Hematopoietic multipotent progenitor cell treated with erythropoietin and hydrocortisone succinate and interleukin-3 and kit ligand, for 6 days (in vitro differentiated cells): ENCODE results near the gene SHQ1.
"Not testable (repeated sequence)": the region's sequence is repeated elsewhere in the genome, so short reads cannot be mapped to it uniquely, and the experiment has no call there.

Experiments used
- DNase-seq: peaks from one replicate; pipeline ENCODE4 v3.0.0-alpha.2; 2015

SHQ1 gene

DNA sequence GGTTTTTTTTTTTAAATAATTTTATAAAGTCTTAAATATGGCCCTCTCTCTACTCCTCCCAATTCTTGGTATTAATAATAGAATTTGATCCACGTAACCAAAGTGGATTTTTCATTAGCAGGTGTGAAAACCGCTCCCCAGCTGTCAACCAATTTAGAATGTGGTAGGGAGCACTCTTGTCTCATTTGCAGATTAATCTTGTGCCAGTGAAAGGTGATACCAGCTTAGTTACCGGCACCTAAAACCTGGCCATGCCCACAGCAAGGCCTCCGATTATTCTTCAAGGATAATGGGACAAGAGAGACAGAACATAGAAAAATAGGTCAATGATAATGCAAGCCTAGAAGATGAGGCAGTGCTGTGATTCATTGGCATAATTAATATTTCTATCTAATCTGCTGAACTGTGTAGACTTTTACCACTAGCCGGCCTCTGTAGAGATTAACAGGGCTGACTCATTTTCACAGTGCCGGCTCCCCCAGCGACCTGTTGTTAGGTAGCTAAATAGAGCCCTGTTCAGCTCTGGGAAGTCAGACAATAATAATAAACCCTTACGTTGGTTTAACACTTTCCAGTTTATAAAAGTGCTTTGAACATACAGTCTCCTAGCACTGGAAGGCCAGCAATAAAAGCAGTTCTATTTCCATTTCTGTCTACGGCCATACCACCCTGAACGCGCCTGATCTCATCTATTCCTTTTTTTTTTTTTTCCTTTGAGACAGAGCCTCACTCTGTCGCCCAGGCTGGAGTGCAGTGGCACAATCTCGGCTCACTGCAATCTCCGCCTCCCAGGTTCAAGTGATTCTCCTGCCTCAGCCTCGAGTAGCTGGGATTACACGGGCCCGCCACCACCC is 102.9 kb downstream of the SHQ1 start:
- DNase-seq: no peak

- peak; percentile 79 for DNase-seq
Observed at GRCh38 chr3:72744330-72744729, 103.9 kb downstream of the SHQ1 start.

DNA sequence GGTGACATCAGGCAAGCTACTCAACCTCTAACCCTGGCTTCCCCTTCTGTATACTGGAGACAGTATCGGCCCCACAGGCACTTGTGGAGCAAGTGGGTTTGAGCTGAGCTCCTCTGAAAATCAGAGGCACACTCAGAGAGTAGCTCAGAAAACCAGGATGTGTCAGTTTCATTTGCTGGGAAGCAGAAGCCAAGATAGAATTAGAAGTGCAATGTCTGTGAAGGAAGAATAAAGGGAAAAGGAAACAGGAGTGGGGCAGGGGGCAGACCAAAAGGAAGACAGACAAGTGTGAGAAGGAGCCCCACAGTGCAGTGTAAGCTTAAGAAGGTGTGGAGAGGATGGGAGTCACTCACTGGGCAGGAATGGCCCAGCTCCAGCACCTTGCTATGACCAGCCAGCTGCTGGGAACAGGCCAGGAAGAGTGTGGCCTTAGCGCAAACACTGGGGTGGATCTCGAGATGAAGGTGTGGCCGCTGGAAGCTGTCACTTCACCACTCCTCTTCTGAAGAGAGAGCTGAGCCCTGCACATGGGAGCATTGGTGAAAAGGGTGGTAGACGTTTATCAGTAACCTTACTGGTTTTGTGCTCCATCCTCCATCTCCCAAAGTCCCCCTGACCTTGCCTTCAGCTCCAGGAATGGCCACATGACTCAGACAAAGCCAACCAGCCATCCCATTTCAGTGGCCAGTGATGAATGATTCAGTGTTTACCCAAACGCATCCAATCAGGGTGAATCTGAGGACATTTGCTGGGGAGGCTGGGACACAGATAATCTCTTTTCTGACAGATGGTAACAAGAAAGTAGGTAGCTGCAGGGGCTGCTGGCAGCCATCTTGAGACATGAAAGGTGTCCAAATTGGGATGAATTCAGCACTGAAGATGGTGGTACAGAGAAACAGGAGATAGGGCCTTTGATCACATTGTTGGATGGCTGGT is 108.4 kb downstream of the SHQ1 start:
- DNase-seq: no peak

GRCh38 chr3:72738752-72739530 is 109.3 kb downstream of the SHQ1 start:
- peak; percentile 76 for DNase-seq

DNA sequence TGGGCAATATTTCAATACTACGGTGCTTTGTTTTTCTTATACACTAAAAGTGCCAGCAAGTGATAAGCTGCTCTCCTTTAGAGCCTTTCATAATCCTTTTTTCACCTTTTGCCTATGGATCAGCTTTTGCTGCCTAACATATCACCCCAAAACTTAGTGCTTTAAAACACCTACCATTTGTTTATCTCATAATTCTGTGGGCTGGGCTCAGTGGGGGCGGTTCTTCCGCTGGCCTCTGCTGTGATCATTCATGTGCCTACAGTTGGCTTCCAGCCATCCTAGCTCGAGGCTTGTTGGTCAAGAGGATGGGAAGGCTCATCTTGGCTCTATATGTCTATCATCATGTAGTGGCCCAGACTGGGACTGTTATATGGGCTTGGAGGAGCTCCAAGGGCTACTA is 113.2 kb downstream of the SHQ1 start:
- DNase-seq: not testable (repeated sequence)

DNA sequence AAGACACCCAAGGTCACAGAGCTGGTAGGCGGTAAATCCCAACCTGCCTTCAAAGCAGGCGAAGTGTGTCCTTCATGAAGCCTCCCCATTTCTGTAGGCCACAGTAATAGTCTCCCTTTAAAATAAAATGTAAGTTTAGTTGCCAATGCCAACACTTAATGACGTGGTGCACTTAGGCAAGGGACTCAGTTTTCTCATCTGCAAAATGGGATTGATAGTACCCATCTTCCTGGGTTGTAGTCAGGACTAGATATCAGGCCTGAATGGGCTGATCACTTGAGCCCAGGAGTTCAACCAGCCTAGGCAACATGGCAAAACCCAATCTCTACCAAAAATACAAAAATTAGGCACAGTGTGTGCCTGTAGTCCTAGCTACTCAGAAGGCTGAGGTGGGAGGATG is 114.6 kb downstream of the SHQ1 start:
- DNase-seq: no peak

- DNase-seq: not testable (repeated sequence)
Observed at GRCh38 chr3:72732666-72733345, 115.4 kb downstream of the SHQ1 start.

GRCh38 chr3:72728958-72729467 is 119.2 kb downstream of the SHQ1 start:
- no peak for DNase-seq

- no peak for DNase-seq
Observed at GRCh38 chr3:72728329-72728889, 119.8 kb downstream of the SHQ1 start.

DNA sequence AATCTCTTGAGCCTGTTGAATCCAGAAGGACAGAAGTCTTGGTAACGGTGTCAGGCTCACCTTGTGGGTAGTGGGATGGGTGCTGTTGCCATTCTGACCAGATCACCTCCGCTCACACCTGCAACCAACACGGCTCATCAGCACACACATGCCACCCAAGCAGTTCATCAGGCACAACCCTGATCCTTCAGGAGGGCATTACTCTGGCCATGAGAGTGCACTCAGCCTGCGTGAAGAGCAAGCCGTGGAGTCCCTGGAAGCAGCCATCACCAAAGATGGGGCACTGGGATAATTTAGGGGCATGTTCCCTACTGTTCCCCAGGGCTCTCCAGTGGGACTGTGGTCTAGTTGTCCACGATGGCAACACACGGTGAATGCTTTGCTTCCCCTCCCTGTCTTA is 120.5 kb downstream of the SHQ1 start:
- DNase-seq: no peak

DNA sequence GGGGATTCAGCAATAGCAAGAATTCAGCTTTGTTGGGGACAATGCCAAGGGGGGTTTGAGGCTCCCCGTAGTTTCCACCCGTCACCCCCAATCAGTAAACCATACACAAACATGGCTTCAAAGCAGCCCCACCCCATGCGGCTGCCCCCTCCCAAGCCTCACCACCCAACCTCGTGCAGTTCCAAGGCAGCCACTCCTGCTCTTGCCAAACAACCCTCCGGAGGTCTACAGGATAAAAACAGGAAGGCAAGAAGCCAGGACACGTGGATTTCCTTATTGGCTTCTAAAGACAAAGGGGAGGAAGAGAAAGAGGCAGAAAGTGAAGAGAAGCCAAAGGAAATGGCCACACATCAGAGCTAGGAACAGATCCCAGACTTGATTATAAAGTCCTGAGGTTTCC is 121.1 kb downstream of the SHQ1 start:
- no peak for DNase-seq

- no peak for DNase-seq
Observed at GRCh38 chr3:72725229-72725628, 123.0 kb downstream of the SHQ1 start.

GRCh38 chr3:72724070-72724469 is 124.2 kb downstream of the SHQ1 start:
- no peak for DNase-seq

DNA sequence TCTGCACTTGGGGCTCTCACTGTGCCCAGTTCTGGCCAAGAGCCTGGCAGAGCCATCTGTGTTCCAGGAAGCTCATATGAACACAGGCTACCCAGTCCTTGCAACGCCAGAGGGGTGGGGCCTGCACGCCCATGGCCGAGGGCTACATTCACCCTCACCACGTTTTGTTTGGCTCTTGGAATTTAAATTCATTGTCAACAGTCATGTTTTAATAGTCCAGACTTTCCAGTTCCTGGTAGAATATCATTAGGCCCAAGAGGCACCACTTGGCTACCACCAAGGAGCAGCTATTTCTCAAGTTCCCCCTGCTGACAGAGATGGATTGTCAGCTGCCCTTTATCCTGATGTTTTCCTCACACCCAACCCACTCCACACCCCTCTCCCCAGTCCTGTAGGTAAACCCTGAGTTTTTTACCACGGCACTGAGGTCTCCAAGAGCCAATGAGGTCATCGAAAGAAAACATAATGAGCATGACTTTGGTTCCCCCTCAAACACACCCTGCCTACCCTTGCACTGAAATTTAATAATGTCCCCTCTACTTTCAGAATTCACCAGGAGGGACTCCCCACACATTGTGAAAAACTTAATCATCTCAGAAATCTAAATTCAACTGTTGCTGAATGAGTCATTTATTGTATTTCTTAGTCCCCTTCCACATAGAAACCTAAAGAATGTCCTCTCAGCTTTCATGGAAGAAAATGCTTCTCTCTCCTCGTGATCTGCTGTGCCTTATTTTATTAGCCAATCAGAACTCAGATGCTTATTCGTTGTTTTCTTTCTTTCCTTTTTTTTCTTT is 125.1 kb downstream of the SHQ1 start:
- DNase-seq: no peak

GRCh38 chr3:72721683-72722381 is 126.4 kb downstream of the SHQ1 start:
- DNase-seq: no peak

DNA sequence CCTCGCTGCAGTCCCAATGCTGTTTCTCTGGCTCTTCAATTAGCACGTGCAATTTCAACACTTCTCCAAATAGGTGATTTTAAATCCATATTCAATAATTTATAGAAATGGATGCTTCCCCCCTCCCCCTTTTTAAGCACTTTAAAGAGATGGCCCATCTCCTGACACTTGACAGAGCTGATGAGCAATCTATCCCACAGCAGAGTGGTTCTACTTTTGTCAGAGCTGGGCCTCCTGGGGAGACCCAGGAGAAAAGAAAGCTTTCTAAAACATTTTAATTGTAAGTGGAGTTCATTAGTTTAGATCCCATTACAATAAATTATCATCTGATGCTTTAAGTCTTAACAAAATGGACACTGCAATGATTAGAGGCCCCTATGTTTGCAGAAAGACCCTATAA is 127.7 kb downstream of the SHQ1 start:
- no peak for DNase-seq

- no peak for DNase-seq
Observed at GRCh38 chr3:72719137-72719536, 129.1 kb downstream of the SHQ1 start.

DNA sequence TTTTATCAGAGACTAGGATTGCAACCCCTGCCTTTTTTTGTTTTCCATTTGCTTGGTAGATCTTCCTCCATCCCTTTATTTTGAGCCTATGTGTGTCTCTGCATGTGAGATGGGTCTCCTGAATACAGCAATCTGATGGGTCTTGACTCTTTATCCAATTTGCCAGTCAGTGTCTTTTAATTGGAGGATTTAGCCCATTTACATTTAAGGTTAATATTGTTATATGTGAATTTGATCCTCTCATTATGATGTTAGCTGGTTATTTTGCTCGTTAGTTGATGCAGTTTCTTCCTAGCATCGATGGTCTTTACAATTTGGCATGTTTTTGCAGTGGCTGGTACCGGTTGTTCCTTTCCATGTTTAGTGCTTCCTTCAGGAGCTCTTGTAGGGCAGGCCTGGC is 134.1 kb downstream of the SHQ1 start:
- DNase-seq: not testable (repeated sequence)

- DNase-seq: not testable (repeated sequence)
Observed at GRCh38 chr3:72710471-72710870, 137.8 kb downstream of the SHQ1 start.

DNA sequence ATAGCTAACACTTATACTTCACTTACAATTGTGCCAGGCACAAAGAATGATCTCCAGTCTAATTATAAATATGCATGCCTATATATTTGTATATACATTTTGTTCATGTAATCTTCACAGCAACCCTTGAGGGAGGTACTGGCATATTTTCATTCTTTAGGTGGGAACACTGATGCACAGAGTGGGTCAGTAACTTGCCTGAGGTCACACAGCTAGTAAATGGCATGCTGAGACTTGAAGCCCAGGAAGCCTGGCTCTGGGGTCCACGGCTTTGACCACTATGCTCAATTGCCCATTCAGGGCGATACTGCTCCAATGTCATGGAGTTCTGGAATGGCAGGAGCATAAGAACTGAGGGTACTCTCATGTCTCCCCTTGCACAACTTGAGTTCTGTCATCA is 139.8 kb downstream of the SHQ1 start:
- no peak for DNase-seq
